ENCODE measurements around the gene SLC39A10. TPM values are rescaled to one million over a fixed set of nuclear protein-coding genes. Genes with fewer than 3 reads are reported as not detected.
"Not testable (repeated sequence)": the region's sequence is repeated elsewhere in the genome, so short reads cannot be mapped to it uniquely, and the experiment has no call there.

SLC39A10 gene
- total RNA-seq, 1 donor from 2014 or later: 9.9 TPM

DNA sequence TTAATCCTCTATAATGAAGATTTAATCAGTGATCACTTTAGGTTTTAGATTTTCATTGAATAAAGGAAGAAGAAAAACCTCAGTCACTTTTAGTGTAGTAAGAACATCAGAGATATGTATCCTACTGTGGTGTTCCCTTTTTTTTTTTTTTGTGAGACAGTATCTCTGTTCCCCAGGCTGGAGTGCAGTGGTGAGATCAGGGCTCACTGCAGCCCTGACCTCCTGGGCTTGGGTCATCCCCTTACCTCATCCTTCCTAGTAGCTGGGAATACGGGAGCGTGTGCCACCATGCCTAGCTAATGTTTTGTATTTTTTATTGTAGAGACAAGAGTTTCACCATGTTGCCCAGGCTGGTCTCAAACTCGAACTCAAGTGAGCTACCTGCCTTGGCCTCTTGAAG, 5.1 kb downstream of the SLC39A10 start:
- no peak for DNase-seq (ENCODE audit: low spot score in 2 of 2)
- Histone ChIP-seq H3K36me3 (no peaks in the 10 kb centered on the region), H3K4me3 (no peak overlapping the region), H3K27me3 (no peaks in the 10 kb centered on the region), H3K27ac (no peak overlapping the region), H3K4me1 (peaks cover 0 to 14% of the 10 kb centered on the region in 2 donors), H3K9me3 (no peaks in the 10 kb centered on the region)
- TF ChIP-seq, protein P1, sequence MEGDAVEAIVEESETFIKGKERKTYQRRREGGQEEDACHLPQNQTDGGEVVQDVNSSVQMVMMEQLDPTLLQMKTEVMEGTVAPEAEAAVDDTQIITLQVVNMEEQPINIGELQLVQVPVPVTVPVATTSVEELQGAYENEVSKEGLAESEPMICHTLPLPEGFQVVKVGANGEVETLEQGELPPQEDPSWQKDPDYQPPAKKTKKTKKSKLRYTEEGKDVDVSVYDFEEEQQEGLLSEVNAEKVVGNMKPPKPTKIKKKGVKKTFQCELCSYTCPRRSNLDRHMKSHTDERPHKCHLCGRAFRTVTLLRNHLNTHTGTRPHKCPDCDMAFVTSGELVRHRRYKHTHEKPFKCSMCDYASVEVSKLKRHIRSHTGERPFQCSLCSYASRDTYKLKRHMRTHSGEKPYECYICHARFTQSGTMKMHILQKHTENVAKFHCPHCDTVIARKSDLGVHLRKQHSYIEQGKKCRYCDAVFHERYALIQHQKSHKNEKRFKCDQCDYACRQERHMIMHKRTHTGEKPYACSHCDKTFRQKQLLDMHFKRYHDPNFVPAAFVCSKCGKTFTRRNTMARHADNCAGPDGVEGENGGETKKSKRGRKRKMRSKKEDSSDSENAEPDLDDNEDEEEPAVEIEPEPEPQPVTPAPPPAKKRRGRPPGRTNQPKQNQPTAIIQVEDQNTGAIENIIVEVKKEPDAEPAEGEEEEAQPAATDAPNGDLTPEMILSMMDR (IDR thresholded peaks at IDR 0.05): no peak
- intact Hi-C loops (cut with DNase I): loop anchor here (10.0 kb wide), 1 partner anchor 257 kb away; no protein-coding TSS in a partner anchor

DNA sequence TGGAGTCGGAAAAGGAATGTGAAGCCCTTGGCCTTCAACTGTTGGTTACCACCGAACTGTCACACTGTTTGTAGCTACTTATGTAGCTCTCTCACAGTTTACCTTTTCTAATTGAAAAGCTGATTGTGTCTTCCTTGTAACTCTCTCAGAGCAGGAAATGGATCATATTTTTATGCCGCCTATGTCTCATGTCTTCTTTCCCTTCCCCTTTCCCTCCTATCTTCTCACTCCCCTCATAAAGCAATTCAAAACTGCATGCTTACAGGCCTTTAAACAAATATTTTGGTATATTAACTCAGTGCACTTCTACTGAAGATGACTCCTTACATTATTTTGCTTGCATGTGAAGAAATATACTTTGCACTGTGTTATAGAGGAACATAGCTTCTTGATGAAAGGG, 6.0 kb downstream of the SLC39A10 start:
- Histone ChIP-seq H3K4me1 (peaks cover 0 to 14% of the 10 kb centered on the region in 2 donors), H3K36me3 (no peaks in the 10 kb centered on the region), H3K9me3 (no peaks in the 10 kb centered on the region), H3K27me3 (no peaks in the 10 kb centered on the region), H3K4me3 (no peak overlapping the region), H3K27ac (no peak overlapping the region)
- intact Hi-C loops (cut with DNase I): loop anchor here (10.0 kb wide), 1 partner anchor 258 kb away; no protein-coding TSS in a partner anchor
- no peak for DNase-seq (ENCODE audit: low spot score in 2 of 2)
- TF ChIP-seq, protein P1 (IDR thresholded peaks at IDR 0.05): no peak

DNA sequence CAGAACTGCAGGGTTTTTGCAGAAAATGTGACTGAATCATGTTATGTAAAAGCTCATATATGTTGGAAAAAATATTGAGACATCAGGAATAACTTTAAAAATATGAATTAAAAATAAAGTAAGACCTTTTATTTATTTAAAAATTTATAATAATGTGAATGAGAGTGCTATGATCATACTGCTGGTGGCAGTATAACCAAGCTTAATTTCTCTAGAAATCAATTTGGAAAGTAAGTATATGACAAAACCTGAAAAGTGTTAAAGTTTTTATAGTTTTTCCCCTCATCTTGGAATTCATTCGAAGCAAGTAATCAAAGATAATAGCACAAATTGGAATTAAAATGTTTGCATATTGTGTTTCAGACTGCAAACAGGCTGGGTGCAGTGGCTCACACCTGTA, 7.5 kb downstream of the SLC39A10 start:
- Histone ChIP-seq H3K27ac (no peak overlapping the region), H3K27me3 (no peaks in the 10 kb centered on the region), H3K4me3 (no peak overlapping the region), H3K36me3 (no peaks in the 10 kb centered on the region), H3K9me3 (no peaks in the 10 kb centered on the region), H3K4me1 (peaks cover 0 to 8% of the 10 kb centered on the region in 2 donors)
- TF ChIP-seq, protein P1 (IDR thresholded peaks at IDR 0.05): no peak
- intact Hi-C loops (cut with DNase I): loop anchor here (10.0 kb wide), 1 partner anchor 260 kb away; no protein-coding TSS in a partner anchor
- no peak for DNase-seq (ENCODE audit: low spot score in 2 of 2)

DNA sequence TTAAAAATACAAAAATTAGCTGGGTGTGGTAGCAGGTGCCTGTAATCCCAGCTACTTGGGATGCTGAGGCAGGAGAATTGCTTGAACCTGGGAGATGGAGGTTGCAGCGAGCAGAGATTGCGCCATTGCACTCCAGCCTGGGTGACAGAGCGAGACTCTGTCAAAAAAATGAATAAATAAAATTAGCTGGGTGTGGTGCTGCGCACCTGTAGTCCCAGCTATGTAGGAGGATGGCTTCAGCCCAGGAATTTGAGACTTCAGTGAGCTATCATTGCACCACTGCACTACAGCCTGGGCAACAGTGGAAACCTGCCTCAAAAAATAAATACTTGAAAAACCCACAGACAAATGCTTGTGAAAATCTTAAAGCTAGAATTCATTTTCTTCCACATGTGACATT, 8.1 kb downstream of the SLC39A10 start:
- not testable (repeated sequence) for DNase-seq (ENCODE audit: low spot score in 2 of 2); H3K27me3 ChIP-seq; H3K4me1 ChIP-seq; H3K36me3 ChIP-seq; H3K9me3 ChIP-seq; H3K27ac ChIP-seq; H3K4me3 ChIP-seq
- intact Hi-C loops (cut with DNase I): loop anchor here (10.0 kb wide), 1 partner anchor 260 kb away; no protein-coding TSS in a partner anchor

DNA sequence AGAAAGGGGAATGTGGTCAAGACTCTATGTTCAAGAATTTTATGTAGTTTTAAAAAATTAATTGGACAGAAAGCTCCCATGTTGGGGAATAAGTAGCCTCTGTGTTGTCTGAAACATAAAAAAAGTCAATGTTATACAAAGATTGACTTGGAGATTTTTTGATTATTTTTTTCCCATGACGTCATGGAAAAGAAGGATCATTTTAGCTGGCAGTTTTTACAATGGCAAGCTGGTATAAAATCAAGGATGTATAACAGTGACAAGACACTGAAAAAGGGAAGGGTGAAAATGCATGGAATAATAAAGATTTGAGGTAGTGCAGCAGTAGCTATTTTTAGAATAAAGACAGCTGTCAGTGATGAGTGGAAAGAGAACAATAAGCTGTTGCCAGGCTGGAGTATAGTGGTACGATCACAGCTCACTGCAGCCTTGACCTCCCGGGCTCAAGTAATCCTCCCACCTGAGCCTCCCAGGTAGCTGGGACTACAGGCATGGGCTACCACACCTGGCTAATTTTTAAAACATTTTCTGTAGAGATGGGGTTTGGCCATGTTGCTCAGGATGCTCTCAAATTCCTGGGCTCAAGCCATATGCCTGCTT, 9.2 kb downstream of the SLC39A10 start:
- DNase-seq (ENCODE audit: low spot score in 2 of 2): no peak
- intact Hi-C loops (cut with DNase I): loop anchor here (10.0 kb wide), 1 partner anchor 261 kb away; no protein-coding TSS in a partner anchor

DNA sequence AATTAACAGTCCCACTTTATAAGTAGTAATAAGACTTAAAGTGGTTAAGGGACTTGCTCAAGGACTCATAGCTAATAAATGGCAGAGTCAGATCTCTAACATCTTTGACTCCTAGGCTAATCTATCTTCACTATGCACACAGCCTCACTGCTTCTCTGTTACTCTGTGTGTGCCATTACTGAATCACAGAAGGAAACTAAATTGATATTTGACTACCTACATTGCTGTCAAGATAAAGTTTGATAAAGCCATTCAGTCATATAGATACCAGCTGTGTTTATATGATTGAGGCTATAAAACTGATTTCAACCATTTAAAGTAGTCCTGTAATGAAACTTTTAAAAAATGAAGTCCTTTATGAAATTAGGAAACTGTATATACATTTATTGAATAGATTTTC, 10.9 kb downstream of the SLC39A10 start:
- Histone ChIP-seq H3K4me3 (no peak overlapping the region), H3K4me1 (no peaks in the 10 kb centered on the region), H3K36me3 (no peaks in the 10 kb centered on the region), H3K27ac (no peak overlapping the region), H3K9me3 (no peaks in the 10 kb centered on the region), H3K27me3 (no peaks in the 10 kb centered on the region)
- no peak for DNase-seq (ENCODE audit: low spot score in 2 of 2)
- TF ChIP-seq, protein P1 (IDR thresholded peaks at IDR 0.05): no peak
- intact Hi-C loops (cut with DNase I): loop anchor here (10.0 kb wide), 1 partner anchor 263 kb away; no protein-coding TSS in a partner anchor

More for the DNA sequence above, 9.2 kb downstream of the SLC39A10 start:
- H3K27me3 ChIP-seq: no peaks in the 10 kb centered on the region
- H3K4me3 ChIP-seq: no peak overlapping the region
- TF ChIP-seq, protein P1 (IDR thresholded peaks at IDR 0.05): no peak
- H3K9me3 ChIP-seq: no peaks in the 10 kb centered on the region
- no peaks in the 10 kb centered on the region for H3K36me3 ChIP-seq
- peaks cover 0 to 5% of the 10 kb centered on the region in 2 donors for H3K4me1 ChIP-seq
- no peak overlapping the region for H3K27ac ChIP-seq

Data from ascending aorta (tissue), 2 donors.